K562 (cell line): ENCODE measurements around the gene PPM1L. TPM values are rescaled to one million over a fixed set of nuclear protein-coding genes. Genes with fewer than 3 reads are reported as not detected.

ENCODE experiments used
- ATAC-seq: fragments of 200-7000 bp; cut with Tn5 transposase; 3 replicates; pipeline ENCODE4 v1.9.1; 2020; ENCODE audit warnings: moderate library complexity
- BruUV-seq: library from RNA; stranded (reverse); fragments of 400-500 nt; replicated peaks from 2 replicates; lab custom pipeline; 2021; lab: Mats Ljungman, UMichigan
- CTCF ChIA-PET: fragments of 300-600 bp; formaldehyde crosslinking; extraction: SDS; loops from one replicate; lab custom pipeline; 2021; ENCODE audit warnings: low intra/inter-chr PET ratio; lab: Yijun Ruan, JAX
- POLR2A ChIA-PET: fragments of 300-600, 350-650 bp; sonication (Branson Sonifier 250); formaldehyde crosslinking; extraction: SDS; loops from one replicate; lab custom pipeline; 2021; ENCODE audit warnings: antibody characterized with exemption, inconsistent platforms; lab: Yijun Ruan, JAX
- DNase-seq, 4 experiments: peaks; one replicate each; pipeline versions ENCODE4 v3.0.0 to v3.0.0-alpha.2; 2011 to 2018; ENCODE audit warnings: low spot score in 3 of 4, mixed read lengths in 3 of 4; ENCODE audit errors: extremely low read depth in 1 of 4
- FAIRE-seq: peaks from 2 replicates; lab custom pipeline; 2011; peaks lifted over from hg19 to GRCh38; lab: Jason Lieb, UNC
- H2AFZ ChIP-seq: 2 replicates; pipeline ENCODE4 v1.6.0; 2011; ENCODE audit warnings: low read depth, low read length, control low read depth, inconsistent platforms
- H3K27ac ChIP-seq: fragments of 200-600 bp; 3 replicates; pipeline ENCODE4 v1.8.0; 2011; ENCODE audit warnings: low read depth, mild to moderate bottlenecking, control low read depth, inconsistent platforms, low read length, moderate library complexity, mixed read lengths; ENCODE audit errors: extremely low read depth
- H3K27me3 ChIP-seq, 2 experiments: fragments of 300-600 bp in 1 of 2; 2 replicates in 1 of 2; 3 replicates in 1 of 2; pipeline versions ENCODE4 v1.6.0 to v1.8.0; 2011; ENCODE audit warnings: inconsistent platforms in 2 of 2, low read length in 2 of 2, mild to moderate bottlenecking in 1 of 2, mixed read lengths in 1 of 2, moderate library complexity in 1 of 2; ENCODE audit not compliant: control insufficient read depth in 2 of 2, insufficient read depth in 2 of 2
- H3K36me3 ChIP-seq: fragments of 300-600 bp; 3 replicates; pipeline ENCODE4 v1.8.0; 2011; ENCODE audit warnings: mild to moderate bottlenecking, low read length, inconsistent platforms; ENCODE audit not compliant: control insufficient read depth, insufficient read depth
- H3K4me1 ChIP-seq, 2 experiments: fragments of 200-600 bp in 1 of 2; replicated peaks in 1 of 2; 2 replicates in 1 of 2; 3 replicates in 1 of 2; pipeline versions ENCODE4 v1.5.1 to v1.8.0; 2011; ENCODE audit warnings: inconsistent platforms in 2 of 2, low read length in 2 of 2, mild to moderate bottlenecking in 1 of 2, mixed read lengths in 1 of 2, moderate library complexity in 1 of 2; ENCODE audit not compliant: control insufficient read depth in 2 of 2, insufficient read depth in 2 of 2
- H3K4me2 ChIP-seq: 2 replicates; pipeline ENCODE4 v1.6.1; 2011; ENCODE audit warnings: low read length, control low read depth, inconsistent platforms, mixed read lengths; ENCODE audit not compliant: insufficient read depth
- H3K4me3 ChIP-seq: fragments of 200-600 bp; sonication (generic), shearing (Covaris generic); 2 replicates; pipeline ENCODE4 v1.5.1; 2016; ENCODE audit warnings: control low read depth, inconsistent platforms
- H3K79me2 ChIP-seq: fragments of 200-600 bp; 3 replicates; pipeline ENCODE4 v1.8.0; 2011; ENCODE audit warnings: low read length, inconsistent platforms; ENCODE audit not compliant: control insufficient read depth, insufficient read depth
- H3K9ac ChIP-seq, 2 experiments: 2 replicates each; pipeline versions ENCODE4 v1.6.0 to v1.6.1; 2011; ENCODE audit warnings: low read depth in 2 of 2, low read length in 2 of 2, control low read depth in 1 of 2, inconsistent platforms in 1 of 2, mild to moderate bottlenecking in 1 of 2, mixed read lengths in 1 of 2; ENCODE audit not compliant: insufficient read depth in 1 of 2
- H3K9me1 ChIP-seq: one replicate; pipeline ENCODE4 v1.6.0; 2011; ENCODE audit warnings: inconsistent platforms, mild to moderate bottlenecking, low read length, moderate library complexity; ENCODE audit not compliant: control insufficient read depth, insufficient read depth
- H3K9me3 ChIP-seq: replicated peaks from 2 replicates; pipeline ENCODE4 v1.5.1; 2011; ENCODE audit warnings: low read depth, low read length, inconsistent platforms; ENCODE audit not compliant: control insufficient read depth, insufficient read depth
- H4K20me1 ChIP-seq: replicated peaks from 2 replicates; pipeline ENCODE4 v1.6.1; 2011; ENCODE audit warnings: low read length, inconsistent platforms, mixed read lengths; ENCODE audit not compliant: control insufficient read depth, insufficient read depth
- PKNOX1 ChIP-seq: fragments of 450-650 bp; IDR thresholded peaks from 2 replicates; pipeline ENCODE4 v1.6.1; 2016
- PML ChIP-seq: IDR thresholded peaks from 2 replicates; pipeline ENCODE4 v1.6.1; 2012; ENCODE audit warnings: low read length, inconsistent platforms
- THRA ChIP-seq: fragments of 450-650 bp; IDR thresholded peaks from 2 replicates; pipeline ENCODE4 v1.6.1; 2017; ENCODE audit warnings: mild to moderate bottlenecking, moderate library complexity
- WGBS: fragments of 100-300 bp; shearing (Covaris generic); methylation state at CpG from one replicate; pipeline ENCODE4 v1.1.6; 2016; ENCODE audit warnings: low coverage, mixed read lengths; ENCODE audit not compliant: insufficient coverage; ENCODE audit errors: missing lambda C conversion rate; 5-methylcytosine and 5-hydroxymethylcytosine counted together
- in situ Hi-C: fragments of 300-500 bp; cut with MboI; formaldehyde crosslinking; loops from 4 replicates; pipeline ENCODE4 v1.15.0; 2018; ENCODE audit warnings: inconsistent platforms, mixed read lengths
- intact Hi-C: fragments of 100-400 bp; cut with micrococcal nuclease; formaldehyde crosslinking; loops from 2 replicates; pipeline ENCODE4 v1.14.2; 2022
- polyA plus RNA-seq, 8 experiments: library from polyadenylated mRNA; depleted of rRNA in 4 of 8; stranded (reverse) in 5 of 8; unstranded in 3 of 8; fragments of >200 nt; fragmentation: Nextera tagmentation in 2 of 8; fragmentation: Illumina TruSeq in 1 of 8; extraction: Ambion mirVana in 2 of 8; extraction: Trizol in 1 of 8; gene quantifications; 2 replicates each; pipeline versions ENCODE4 v1.2.1 to v1.2.3, GENCODE V29; 2011 to 2014; ENCODE audit warnings: inconsistent platforms in 1 of 8, missing spikeins in 1 of 8
- total RNA-seq, 7 experiments: library from RNA; depleted of rRNA in 6 of 7; stranded (reverse); fragments of >200 nt in 6 of 7; fragmentation: Illumina TruSeq in 2 of 7; extraction: Trizol in 2 of 7; gene quantifications; 2 replicates each; pipeline versions ENCODE4 v1.2.1 to v1.2.3, GENCODE V29; 2011 to 2021; ENCODE audit warnings: low replicate concordance in 1 of 7

Gene PPM1L
- total and polyA plus RNA-seq, 9 of the 15 experiments (the other 6 are each of a cell fraction or from before 2014, with no cell fraction given): 0.01 to 0.41 (median 0.14) TPM

GRCh38 chr3:160869825-160870224, 113.8 kb downstream of the PPM1L start:
- no peak for TF ChIP-seq THRA
- no peak for FAIRE-seq
- Histone ChIP-seq H2AFZ (no peak overlapping the region), H3K27me3 (no peaks in the 10 kb centered on the region), H3K4me3 (no peak overlapping the region), H3K36me3 (no peaks in the 10 kb centered on the region), H3K9me3 (no peaks in the 10 kb centered on the region), H3K4me2 (no peak overlapping the region), H4K20me1 (no peaks in the 10 kb centered on the region), H3K4me1 (no peaks in the 10 kb centered on the region), H3K27ac (no peak overlapping the region), H3K79me2 (no peaks in the 10 kb centered on the region), H3K9me1 (no peaks in the 10 kb centered on the region), H3K9ac (no peak overlapping the region)
- BruUV-seq: no TSS peak
- POLR2A ChIA-PET: no interaction called here
- no peak for ATAC-seq
- in situ Hi-C loops: no loop called here
- 0% methylated on average over 2 of the region's 2 CpGs for WGBS
- CTCF ChIA-PET: no interaction called here
- intact Hi-C loops: no loop called here
- DNase-seq: no peak

GRCh38 chr3:160870327-160870726, 114.3 kb downstream of the PPM1L start:
- FAIRE-seq: no peak
- Histone ChIP-seq H3K27ac (no peak overlapping the region), H3K9ac (no peak overlapping the region), H3K9me3 (no peaks in the 10 kb centered on the region), H3K4me3 (no peak overlapping the region), H3K79me2 (no peaks in the 10 kb centered on the region), H3K27me3 (no peaks in the 10 kb centered on the region), H2AFZ (no peak overlapping the region), H3K4me2 (no peak overlapping the region), H3K4me1 (no peaks in the 10 kb centered on the region), H4K20me1 (no peaks in the 10 kb centered on the region), H3K36me3 (no peaks in the 10 kb centered on the region), H3K9me1 (no peaks in the 10 kb centered on the region)
- CTCF ChIA-PET: no interaction called here
- intact Hi-C loops (no loop called here), in situ Hi-C loops (no loop called here)
- DNase-seq: no peak
- no TSS peak for BruUV-seq
- 1% methylated on average over 4 of the region's 4 CpGs for WGBS
- POLR2A ChIA-PET: no interaction called here
- TF ChIP-seq PML: no peak
- TF ChIP-seq PKNOX1: peak; percentile 40; the same call in 1 of the 2 replicates
- ATAC-seq: no peak
